ENCODE measurements around the gene PCDHB4.
A peak's percentile ranks its signal among the peaks of the same experiment; 100 is the strongest.
"Not testable (repeated sequence)": the region's sequence is repeated elsewhere in the genome, so short reads cannot be mapped to it uniquely, and the experiment has no call there.

PCDHB4 gene

GRCh38 chr5:141121563-141121962 is at the start of gene PCDHB4:
Gene PCDHB4 (plus strand): TSS chr5:141121818. CDS start chr5:141121999, 181 bp downstream.
- DNase-seq (ENCODE audit: low read depth), result no peak

GRCh38 chr5:141077826-141078225 is 43.8 kb upstream of the PCDHB4 start:
- DNase-seq (ENCODE audit: low read depth), result no peak

- DNase-seq (ENCODE audit: low read depth), result no peak
Measured at GRCh38 chr5:141082228-141082627, 39.4 kb upstream of the PCDHB4 start.

GRCh38 chr5:141084487-141084989 is 37.1 kb upstream of the PCDHB4 start:
- DNase-seq (ENCODE audit: low read depth), result no peak

- peak; percentile 18 for DNase-seq (ENCODE audit: low read depth)
Measured at GRCh38 chr5:141094481-141095262, 26.9 kb upstream of the PCDHB4 start, which contains the start of gene PCDHB2. Gene PCDHB2 (plus strand): TSS chr5:141094615. CDS start chr5:141094791, 176 bp downstream.

GRCh38 chr5:141095263-141095641 is 26.4 kb upstream of the PCDHB4 start:
- DNase-seq (ENCODE audit: low read depth), result no peak

GRCh38 chr5:141096181-141096580 is 25.4 kb upstream of the PCDHB4 start:
- not testable (repeated sequence) for DNase-seq (ENCODE audit: low read depth)

DNA sequence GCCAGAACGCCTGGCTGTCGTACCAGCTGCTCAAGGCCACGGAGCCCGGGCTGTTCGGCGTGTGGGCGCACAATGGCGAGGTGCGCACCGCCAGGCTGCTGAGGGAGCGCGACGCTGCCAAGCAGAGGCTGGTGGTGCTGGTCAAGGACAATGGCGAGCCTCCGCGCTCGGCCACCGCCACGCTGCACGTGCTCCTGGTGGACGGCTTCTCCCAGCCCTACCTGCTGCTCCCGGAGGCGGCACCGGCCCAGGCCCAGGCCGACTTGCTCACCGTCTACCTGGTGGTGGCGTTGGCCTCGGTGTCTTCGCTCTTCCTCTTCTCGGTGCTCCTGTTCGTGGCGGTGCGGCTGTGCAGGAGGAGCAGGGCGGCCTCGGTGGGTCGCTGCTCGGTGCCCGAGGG is 25.0 kb upstream of the PCDHB4 start:
- not testable (repeated sequence) for DNase-seq (ENCODE audit: low read depth)

DNA sequence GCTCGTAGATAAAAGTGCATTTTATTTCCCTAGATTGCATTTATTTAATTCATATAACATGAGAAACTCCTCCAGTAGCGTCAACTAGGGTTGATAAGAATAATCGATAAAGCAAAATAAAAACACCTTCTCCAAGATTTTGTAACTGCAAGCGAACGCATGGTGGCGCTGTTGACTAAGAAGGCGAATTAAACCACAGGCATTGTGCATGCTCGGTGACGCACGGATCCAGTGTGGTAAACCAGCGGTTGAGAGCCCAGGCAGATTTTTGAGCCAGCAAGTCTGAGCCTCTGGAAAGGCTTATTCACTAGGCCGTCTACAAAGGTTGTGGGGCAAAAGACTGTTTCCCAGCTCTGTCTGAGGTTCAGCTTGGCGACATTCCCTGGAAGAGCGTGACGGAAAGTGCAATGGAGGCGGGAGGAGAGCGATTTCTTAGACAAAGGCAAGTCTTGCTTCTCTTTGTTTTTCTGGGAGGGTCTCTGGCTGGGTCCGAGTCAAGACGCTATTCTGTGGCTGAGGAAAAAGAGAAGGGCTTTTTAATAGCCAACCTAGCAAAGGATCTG is 21.3 kb upstream of the PCDHB4 start, which contains the start of gene PCDHB3:
Gene PCDHB3 (plus strand): TSS at position 231 of the 563 bp plus-strand sequence. CDS start 177 bp downstream, at position 408.
- no peak for DNase-seq (ENCODE audit: low read depth)

DNA sequence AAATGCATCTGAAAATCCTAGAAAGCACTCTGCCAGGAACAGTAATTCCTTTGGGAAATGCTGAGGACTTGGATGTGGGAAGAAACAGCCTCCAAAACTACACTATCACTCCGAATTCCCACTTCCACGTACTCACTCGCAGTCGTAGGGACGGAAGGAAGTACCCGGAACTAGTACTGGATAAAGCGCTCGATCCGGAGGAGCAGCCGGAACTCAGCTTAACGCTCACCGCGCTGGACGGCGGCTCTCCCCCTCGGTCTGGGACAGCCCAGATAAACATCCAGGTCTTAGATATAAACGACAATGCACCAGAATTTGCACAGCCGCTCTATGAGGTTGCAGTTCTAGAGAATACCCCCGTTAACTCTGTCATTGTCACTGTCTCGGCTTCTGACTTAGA is 20.6 kb upstream of the PCDHB4 start:
- DNase-seq (ENCODE audit: low read depth), result no peak

DNA sequence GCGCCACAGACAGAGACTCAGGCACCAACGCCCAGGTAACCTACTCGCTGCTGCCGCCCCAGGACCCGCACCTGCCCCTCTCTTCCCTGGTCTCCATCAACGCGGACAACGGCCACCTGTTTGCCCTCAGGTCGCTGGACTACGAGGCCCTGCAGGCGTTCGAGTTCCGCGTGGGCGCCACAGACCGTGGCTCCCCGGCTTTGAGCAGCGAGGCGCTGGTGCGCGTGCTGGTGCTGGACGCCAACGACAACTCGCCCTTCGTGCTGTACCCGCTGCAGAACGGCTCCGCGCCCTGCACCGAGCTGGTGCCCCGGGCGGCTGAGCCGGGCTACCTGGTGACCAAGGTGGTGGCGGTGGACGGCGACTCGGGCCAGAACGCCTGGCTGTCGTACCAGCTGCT is 19.5 kb upstream of the PCDHB4 start:
- DNase-seq (ENCODE audit: low read depth), result not testable (repeated sequence)

GRCh38 chr5:141102471-141102870 is 19.1 kb upstream of the PCDHB4 start:
- not testable (repeated sequence) for DNase-seq (ENCODE audit: low read depth)

DNA sequence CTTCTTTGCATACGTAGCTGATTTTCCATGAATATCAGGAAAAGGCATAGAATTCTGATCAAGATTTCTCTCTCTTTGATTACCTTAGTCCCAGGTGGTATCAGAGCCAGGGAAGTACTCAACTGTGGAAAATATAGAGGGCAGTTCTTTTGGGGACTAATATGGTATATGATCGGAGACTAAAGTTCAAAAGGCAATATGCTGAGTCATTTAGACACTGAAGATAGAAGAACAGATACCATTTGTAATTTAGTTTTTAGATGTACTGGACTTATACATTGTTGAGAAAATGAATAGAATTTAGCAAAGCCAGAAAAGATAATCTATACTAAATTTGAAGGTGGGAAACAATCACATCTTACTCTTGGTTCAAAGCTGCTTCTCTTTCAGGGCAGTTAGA is 16.3 kb upstream of the PCDHB4 start:
- no peak for DNase-seq (ENCODE audit: low read depth)

DNA sequence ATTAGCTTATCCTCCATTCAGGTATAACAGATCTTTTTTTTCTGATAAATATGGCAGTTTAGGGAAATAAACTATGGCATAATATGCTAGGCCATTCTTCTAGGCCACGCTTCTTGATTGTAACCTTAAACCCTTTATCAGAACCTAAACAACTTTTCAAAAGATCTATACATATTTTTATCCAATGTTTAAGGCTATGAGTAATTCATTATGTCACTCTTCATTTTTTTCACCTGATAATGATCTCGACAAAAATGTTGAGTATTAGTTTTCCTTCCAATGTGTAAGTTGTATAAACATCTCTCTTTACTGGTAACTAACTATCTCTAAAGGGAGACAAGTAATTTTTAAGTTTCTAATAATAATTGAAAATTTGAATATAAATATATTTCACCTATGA is 2.4 kb upstream of the PCDHB4 start:
- no peak for DNase-seq (ENCODE audit: low read depth)

DNA sequence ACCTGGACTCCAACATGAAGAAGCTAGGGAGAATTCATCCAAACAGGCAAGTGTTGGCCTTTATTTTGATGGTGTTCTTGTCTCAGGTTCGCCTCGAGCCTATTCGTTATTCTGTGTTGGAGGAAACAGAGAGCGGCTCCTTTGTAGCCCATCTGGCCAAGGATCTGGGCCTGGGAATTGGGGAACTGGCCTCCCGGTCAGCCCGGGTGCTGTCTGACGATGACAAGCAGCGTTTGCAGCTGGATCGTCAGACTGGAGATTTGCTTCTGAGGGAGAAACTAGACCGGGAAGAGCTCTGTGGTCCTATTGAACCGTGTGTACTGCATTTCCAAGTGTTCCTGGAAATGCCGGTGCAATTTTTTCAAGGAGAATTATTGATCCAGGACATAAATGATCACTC is 367 bp downstream of the PCDHB4 start:
- no peak for DNase-seq (ENCODE audit: low read depth)

GRCh38 chr5:141123396-141124135 is 1.9 kb downstream of the PCDHB4 start:
- not testable (repeated sequence) for DNase-seq (ENCODE audit: low read depth)

DNA sequence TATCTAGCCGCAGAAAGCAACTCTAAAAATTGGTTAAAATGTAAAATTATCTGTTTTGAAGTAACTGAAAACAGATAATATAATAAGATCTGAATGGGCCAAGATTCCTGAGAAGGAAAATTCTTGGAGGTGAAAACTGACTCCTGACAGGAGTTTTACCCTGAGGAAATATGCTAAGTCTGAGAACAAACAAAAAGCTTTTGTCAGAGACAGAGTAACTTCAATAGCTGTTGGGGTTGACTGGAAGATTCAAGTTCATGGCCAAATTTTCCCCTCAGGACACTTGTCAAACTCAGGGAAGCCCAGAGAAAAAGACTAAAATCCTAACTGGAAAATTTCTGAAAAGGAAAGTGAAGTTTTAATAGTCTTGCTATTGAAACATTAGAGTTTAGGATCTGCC is 5.7 kb downstream of the PCDHB4 start:
- no peak for DNase-seq (ENCODE audit: low read depth)

- no peak for DNase-seq (ENCODE audit: low read depth)
Measured at GRCh38 chr5:141135030-141135717, 13.6 kb downstream of the PCDHB4 start, which contains the start of gene PCDHB5. Gene PCDHB5 (plus strand): TSS chr5:141135206. CDS start chr5:141135435, 229 bp downstream.

DNA sequence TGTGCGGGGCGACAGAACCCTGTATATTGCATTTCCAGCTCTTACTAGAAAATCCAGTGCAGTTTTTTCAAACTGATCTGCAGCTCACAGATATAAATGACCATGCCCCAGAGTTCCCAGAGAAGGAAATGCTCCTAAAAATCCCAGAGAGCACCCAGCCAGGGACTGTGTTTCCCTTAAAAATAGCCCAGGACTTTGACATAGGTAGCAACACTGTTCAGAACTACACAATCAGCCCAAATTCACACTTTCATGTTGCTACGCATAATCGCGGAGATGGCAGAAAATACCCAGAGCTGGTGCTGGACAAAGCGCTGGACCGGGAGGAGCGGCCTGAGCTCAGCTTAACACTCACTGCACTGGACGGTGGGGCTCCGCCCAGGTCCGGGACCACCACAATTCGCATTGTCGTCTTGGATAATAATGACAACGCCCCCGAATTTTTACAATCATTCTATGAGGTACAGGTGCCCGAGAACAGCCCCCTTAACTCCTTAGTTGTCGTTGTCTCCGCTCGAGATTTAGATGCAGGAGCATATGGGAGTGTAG is 14.2 kb downstream of the PCDHB4 start:
- no peak for DNase-seq (ENCODE audit: low read depth)

DNA sequence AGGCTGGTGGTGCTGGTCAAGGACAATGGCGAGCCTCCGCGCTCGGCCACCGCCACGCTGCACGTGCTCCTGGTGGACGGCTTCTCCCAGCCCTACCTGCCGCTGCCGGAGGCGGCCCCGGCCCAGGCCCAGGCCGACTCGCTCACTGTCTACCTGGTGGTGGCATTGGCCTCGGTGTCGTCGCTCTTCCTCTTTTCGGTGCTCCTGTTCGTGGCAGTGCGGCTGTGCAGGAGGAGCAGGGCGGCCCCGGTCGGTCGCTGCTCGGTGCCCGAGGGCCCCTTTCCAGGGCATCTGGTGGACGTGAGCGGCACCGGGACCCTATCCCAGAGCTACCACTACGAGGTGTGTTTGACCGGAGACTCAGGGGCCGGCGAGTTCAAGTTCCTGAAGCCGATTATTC is 15.7 kb downstream of the PCDHB4 start:
- not testable (repeated sequence) for DNase-seq (ENCODE audit: low read depth)

DNA sequence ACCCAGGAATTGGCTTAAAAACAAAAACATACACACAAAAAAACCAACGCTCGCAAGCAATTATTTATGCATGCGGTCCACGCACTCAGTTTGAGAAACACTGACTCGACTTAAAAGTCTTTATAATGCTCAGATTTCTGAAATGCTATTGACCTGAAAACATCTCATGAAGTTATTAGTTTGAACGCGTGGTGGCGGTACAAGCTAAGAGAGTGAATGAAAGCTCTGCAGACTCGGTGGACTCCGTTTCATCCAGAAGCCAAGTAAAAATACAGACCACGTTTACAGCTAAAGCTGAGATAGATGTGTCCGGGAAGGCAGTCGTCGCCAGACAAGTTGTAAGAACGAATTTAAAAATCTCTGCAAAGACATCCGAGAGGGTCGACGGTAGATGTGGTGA is 28.2 kb downstream of the PCDHB4 start, which contains the start of gene PCDHB6:
Gene PCDHB6 (plus strand): TSS at position 246 of the 400 bp plus-strand sequence. CDS start 201 bp downstream, outside the sequence.
- DNase-seq (ENCODE audit: low read depth), result no peak

Measured in CMK (cell line).